Amygdala (tissue), 56 donors: ENCODE results near the gene GRIK4.

Experiments used
- DNase-seq, 56 donors: peaks; one replicate each; lab custom pipeline; 2025; lab: John Stamatoyannopoulos, UW

The GRIK4 gene

GRCh38 chr11:120956710-120957495, 445.4 kb downstream of the GRIK4 start:
- DNase-seq, result no peak

GRCh38 chr11:120958185-120958584, 446.6 kb downstream of the GRIK4 start:
- DNase-seq, result no peak

- DNase-seq, result peak in 1 of 56 donors; percentile 11
Observed at GRCh38 chr11:120959189-120959588, 447.6 kb downstream of the GRIK4 start.

- no peak for DNase-seq
Observed at GRCh38 chr11:120964857-120965256, 453.3 kb downstream of the GRIK4 start.

- no peak for DNase-seq
Observed at GRCh38 chr11:120966840-120967239, 455.3 kb downstream of the GRIK4 start.

GRCh38 chr11:120969993-120970392, 458.4 kb downstream of the GRIK4 start:
- DNase-seq, result no peak

- DNase-seq, result no peak
Observed at GRCh38 chr11:120971825-120972224, 460.3 kb downstream of the GRIK4 start.

GRCh38 chr11:120972621-120973020, 461.1 kb downstream of the GRIK4 start:
- DNase-seq, result no peak

- peak in 1 of 56 donors; percentile 7 for DNase-seq
Observed at GRCh38 chr11:120973501-120973900, 462.0 kb downstream of the GRIK4 start.

GRCh38 chr11:120974466-120974865, 462.9 kb downstream of the GRIK4 start:
- no peak for DNase-seq

- no peak for DNase-seq
Observed at GRCh38 chr11:120974965-120975364, 463.4 kb downstream of the GRIK4 start.

GRCh38 chr11:120977266-120978137, 466.0 kb downstream of the GRIK4 start:
- no peak for DNase-seq

GRCh38 chr11:120978701-120979100, 467.2 kb downstream of the GRIK4 start:
- DNase-seq, result no peak

GRCh38 chr11:120985718-120986569, 474.4 kb downstream of the GRIK4 start:
- peak in 11 of 56 donors; percentile 6 to 41 (median 21) for DNase-seq

- no peak for DNase-seq
Observed at GRCh38 chr11:120988603-120989002, 477.1 kb downstream of the GRIK4 start.

- no peak for DNase-seq
Observed at GRCh38 chr11:120991830-120992686, 480.5 kb downstream of the GRIK4 start.

GRCh38 chr11:120994091-120994859, 482.7 kb downstream of the GRIK4 start:
- DNase-seq, result no peak

GRCh38 chr11:120995184-120995583, 483.6 kb downstream of the GRIK4 start:
- DNase-seq, result no peak

GRCh38 chr11:120996973-120997372, 485.4 kb downstream of the GRIK4 start:
- DNase-seq, result no peak
